ENCODE measurements around the gene UNC13D.

DNA sequence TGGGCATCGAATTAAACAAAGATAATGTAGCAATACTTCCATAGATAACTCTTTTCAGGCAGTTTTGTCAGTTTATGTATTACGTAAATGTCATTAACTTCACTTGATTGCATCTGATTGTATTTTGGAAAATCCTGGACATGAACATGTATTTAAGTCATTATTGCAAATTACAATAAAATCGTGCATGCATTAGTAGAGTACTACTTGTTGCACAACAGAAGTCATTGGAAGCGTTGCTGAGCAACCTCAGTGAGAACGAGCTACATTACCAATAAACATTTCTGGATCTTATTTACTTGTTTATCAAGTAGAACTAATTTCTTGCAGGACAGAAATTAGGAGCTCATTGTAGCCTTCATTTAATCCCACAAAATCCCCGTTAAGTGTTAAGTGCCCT is 53.0 kb downstream of the UNC13D start:
- TF ChIP-seq ZNF274 (IDR thresholded peaks at IDR 0.05; ENCODE audit: low read depth, low read length) (no peak), SUZ12 (IDR thresholded peaks at IDR 0.05; ENCODE audit: extremely low read depth, insufficient read depth, insufficient read length) (no peak)
